Measurements from ENCODE around the gene CDH5.

GRCh38 chr16:66395806-66396555 lies 29.5 kb downstream of the CDH5 start:
- TF ChIP-seq CTCF (IDR thresholded peaks at IDR 0.05) (no peak), POLR2A (IDR thresholded peaks at IDR 0.05) (no peak)
